K562 (cell line): ENCODE results near the gene PAQR7. TPM values are rescaled to one million over a fixed set of nuclear protein-coding genes. Genes with fewer than 3 reads are reported as not detected.

ENCODE experiments used
- ATAC-seq: fragments of 200-7000 bp; cut with Tn5 transposase; 3 replicates; pipeline ENCODE4 v1.9.1; 2020; ENCODE audit warnings: moderate library complexity
- BruUV-seq: library from RNA; stranded (reverse); fragments of 400-500 nt; replicated peaks from 2 replicates; lab custom pipeline; 2021; lab: Mats Ljungman, UMichigan
- CTCF ChIA-PET: fragments of 300-600 bp; formaldehyde crosslinking; extraction: SDS; loops from one replicate; lab custom pipeline; 2021; ENCODE audit warnings: low intra/inter-chr PET ratio; lab: Yijun Ruan, JAX
- POLR2A ChIA-PET: fragments of 300-600, 350-650 bp; sonication (Branson Sonifier 250); formaldehyde crosslinking; extraction: SDS; loops from one replicate; lab custom pipeline; 2021; ENCODE audit warnings: antibody characterized with exemption, inconsistent platforms; lab: Yijun Ruan, JAX
- DNase-seq, 4 experiments: peaks; one replicate each; pipeline versions ENCODE4 v3.0.0 to v3.0.0-alpha.2; 2011 to 2018; ENCODE audit warnings: low spot score in 3 of 4, mixed read lengths in 3 of 4; ENCODE audit errors: extremely low read depth in 1 of 4
- FAIRE-seq: peaks from 2 replicates; lab custom pipeline; 2011; peaks lifted over from hg19 to GRCh38; lab: Jason Lieb, UNC
- H2AFZ ChIP-seq: 2 replicates; pipeline ENCODE4 v1.6.0; 2011; ENCODE audit warnings: low read depth, low read length, control low read depth, inconsistent platforms
- H3K27ac ChIP-seq: fragments of 200-600 bp; 3 replicates; pipeline ENCODE4 v1.8.0; 2011; ENCODE audit warnings: low read depth, mild to moderate bottlenecking, control low read depth, inconsistent platforms, low read length, moderate library complexity, mixed read lengths; ENCODE audit errors: extremely low read depth
- H3K27me3 ChIP-seq, 2 experiments: fragments of 300-600 bp in 1 of 2; 2 replicates in 1 of 2; 3 replicates in 1 of 2; pipeline versions ENCODE4 v1.6.0 to v1.8.0; 2011; ENCODE audit warnings: inconsistent platforms in 2 of 2, low read length in 2 of 2, mild to moderate bottlenecking in 1 of 2, mixed read lengths in 1 of 2, moderate library complexity in 1 of 2; ENCODE audit not compliant: control insufficient read depth in 2 of 2, insufficient read depth in 2 of 2
- H3K36me3 ChIP-seq: fragments of 300-600 bp; 3 replicates; pipeline ENCODE4 v1.8.0; 2011; ENCODE audit warnings: mild to moderate bottlenecking, low read length, inconsistent platforms; ENCODE audit not compliant: control insufficient read depth, insufficient read depth
- H3K4me1 ChIP-seq, 2 experiments: fragments of 200-600 bp in 1 of 2; replicated peaks in 1 of 2; 2 replicates in 1 of 2; 3 replicates in 1 of 2; pipeline versions ENCODE4 v1.5.1 to v1.8.0; 2011; ENCODE audit warnings: inconsistent platforms in 2 of 2, low read length in 2 of 2, mild to moderate bottlenecking in 1 of 2, mixed read lengths in 1 of 2, moderate library complexity in 1 of 2; ENCODE audit not compliant: control insufficient read depth in 2 of 2, insufficient read depth in 2 of 2
- H3K4me2 ChIP-seq: 2 replicates; pipeline ENCODE4 v1.6.1; 2011; ENCODE audit warnings: low read length, control low read depth, inconsistent platforms, mixed read lengths; ENCODE audit not compliant: insufficient read depth
- H3K4me3 ChIP-seq: fragments of 200-600 bp; sonication (generic), shearing (Covaris generic); 2 replicates; pipeline ENCODE4 v1.5.1; 2016; ENCODE audit warnings: control low read depth, inconsistent platforms
- H3K79me2 ChIP-seq: fragments of 200-600 bp; 3 replicates; pipeline ENCODE4 v1.8.0; 2011; ENCODE audit warnings: low read length, inconsistent platforms; ENCODE audit not compliant: control insufficient read depth, insufficient read depth
- H3K9ac ChIP-seq, 2 experiments: 2 replicates each; pipeline versions ENCODE4 v1.6.0 to v1.6.1; 2011; ENCODE audit warnings: low read depth in 2 of 2, low read length in 2 of 2, control low read depth in 1 of 2, inconsistent platforms in 1 of 2, mild to moderate bottlenecking in 1 of 2, mixed read lengths in 1 of 2; ENCODE audit not compliant: insufficient read depth in 1 of 2
- H3K9me1 ChIP-seq: one replicate; pipeline ENCODE4 v1.6.0; 2011; ENCODE audit warnings: inconsistent platforms, mild to moderate bottlenecking, low read length, moderate library complexity; ENCODE audit not compliant: control insufficient read depth, insufficient read depth
- H3K9me3 ChIP-seq: replicated peaks from 2 replicates; pipeline ENCODE4 v1.5.1; 2011; ENCODE audit warnings: low read depth, low read length, inconsistent platforms; ENCODE audit not compliant: control insufficient read depth, insufficient read depth
- H4K20me1 ChIP-seq: replicated peaks from 2 replicates; pipeline ENCODE4 v1.6.1; 2011; ENCODE audit warnings: low read length, inconsistent platforms, mixed read lengths; ENCODE audit not compliant: control insufficient read depth, insufficient read depth
- ARID1B ChIP-seq: fragments of 450-650 bp; IDR thresholded peaks from 2 replicates; pipeline ENCODE4 v1.6.1; 2016; ENCODE audit warnings: antibody characterized with exemption, mild to moderate bottlenecking, inconsistent platforms
- ATF3 ChIP-seq, 2 experiments: fragments of 450-650 bp in 1 of 2; sonication (generic) in 1 of 2; formaldehyde crosslinking in 1 of 2; IDR thresholded peaks in 1 of 2; conservative IDR thresholded peaks in 1 of 2; 2 replicates each; pipeline versions ENCODE4 v1.6.1 to v1.8.1; 2016 to 2023; ENCODE audit warnings: mild to moderate bottlenecking in 2 of 2, moderate library complexity in 2 of 2, inconsistent platforms in 1 of 2, missing genetic modification reagents in 1 of 2
- BCLAF1 ChIP-seq, 2 experiments: fragments of 450-650 bp in 1 of 2; IDR thresholded peaks; 2 replicates each; pipeline ENCODE4 v1.6.1; 2011 to 2017; ENCODE audit warnings: low read depth in 2 of 2, antibody characterized with exemption in 1 of 2, borderline replicate concordance in 1 of 2, low read length in 1 of 2, mild to moderate bottlenecking in 1 of 2, mixed read lengths in 1 of 2; ENCODE audit not compliant: control insufficient read depth in 1 of 2
- E2F5 ChIP-seq: sonication (generic); formaldehyde crosslinking; IDR thresholded peaks from 2 replicates; pipeline ENCODE4 v1.8.0; 2022; ENCODE audit warnings: mild to moderate bottlenecking, missing genetic modification reagents
- FOSL1 ChIP-seq: fragments of 200-800 bp; sonication (Bioruptor generic); conservative IDR thresholded peaks from 2 replicates; pipeline ENCODE4 v1.6.1; 2016; ENCODE audit warnings: missing genetic modification characterization, missing compliant biosample characterization
- LCOR ChIP-seq: sonication (generic); formaldehyde crosslinking; IDR thresholded peaks from 2 replicates; pipeline ENCODE4 v1.8.0; 2022; ENCODE audit warnings: mild to moderate bottlenecking, missing genetic modification reagents
- MEF2A ChIP-seq: IDR thresholded peaks from 2 replicates; pipeline ENCODE4 v1.6.1; 2011; ENCODE audit warnings: low read depth, mild to moderate bottlenecking, low read length, moderate library complexity; ENCODE audit not compliant: control insufficient read depth
- SIN3B ChIP-seq: fragments of 450-650 bp; IDR thresholded peaks from 2 replicates; pipeline ENCODE4 v1.6.1; 2017; ENCODE audit warnings: low read depth, mild to moderate bottlenecking, moderate library complexity
- TCF3 ChIP-seq: sonication (generic); formaldehyde crosslinking; IDR thresholded peaks from 2 replicates; pipeline ENCODE4 v1.4.0; 2020; ENCODE audit warnings: mild to moderate bottlenecking, missing genetic modification reagents
- U2AF1 ChIP-seq: fragments of 200-400 bp; formaldehyde crosslinking; optimal IDR thresholded peaks from 2 replicates; pipeline ENCODE3; 2017; ENCODE audit warnings: mild to moderate bottlenecking, low read depth, low read length, moderate library complexity
- ZNF175 ChIP-seq: fragments of 200-800 bp; sonication (Bioruptor generic); IDR thresholded peaks from 2 replicates; pipeline ENCODE4 v1.6.1; 2016; ENCODE audit warnings: low read depth, mild to moderate bottlenecking, missing genetic modification characterization, missing compliant biosample characterization
- WGBS: fragments of 100-300 bp; shearing (Covaris generic); methylation state at CpG from one replicate; pipeline ENCODE4 v1.1.6; 2016; ENCODE audit warnings: low coverage, mixed read lengths; ENCODE audit not compliant: insufficient coverage; ENCODE audit errors: missing lambda C conversion rate; 5-methylcytosine and 5-hydroxymethylcytosine counted together
- in situ Hi-C: fragments of 300-500 bp; cut with MboI; formaldehyde crosslinking; loops from 4 replicates; pipeline ENCODE4 v1.15.0; 2018; ENCODE audit warnings: inconsistent platforms, mixed read lengths
- intact Hi-C: fragments of 100-400 bp; cut with micrococcal nuclease; formaldehyde crosslinking; loops from 2 replicates; pipeline ENCODE4 v1.14.2; 2022
- polyA plus RNA-seq, 8 experiments: library from polyadenylated mRNA; depleted of rRNA in 4 of 8; stranded (reverse) in 5 of 8; unstranded in 3 of 8; fragments of >200 nt; fragmentation: Nextera tagmentation in 2 of 8; fragmentation: Illumina TruSeq in 1 of 8; extraction: Ambion mirVana in 2 of 8; extraction: Trizol in 1 of 8; gene quantifications; 2 replicates each; pipeline versions ENCODE4 v1.2.1 to v1.2.3, GENCODE V29; 2011 to 2014; ENCODE audit warnings: inconsistent platforms in 1 of 8, missing spikeins in 1 of 8
- total RNA-seq, 7 experiments: library from RNA; depleted of rRNA in 6 of 7; stranded (reverse); fragments of >200 nt in 6 of 7; fragmentation: Illumina TruSeq in 2 of 7; extraction: Trizol in 2 of 7; gene quantifications; 2 replicates each; pipeline versions ENCODE4 v1.2.1 to v1.2.3, GENCODE V29; 2011 to 2021; ENCODE audit warnings: low replicate concordance in 1 of 7
- TF ChIP-seq, protein P1 (sequence below): fragments of 250-450 bp; sonication (Bioruptor Pico); IDR thresholded peaks from 2 replicates; pipeline ENCODE4 v1.8.0; 2022; ENCODE audit warnings: inconsistent platforms
- TF ChIP-seq, protein P2 (sequence below), 2 experiments: fragments of 250-450 bp in 1 of 2; fragments of 450-650 bp in 1 of 2; sonication (Bioruptor Pico) in 1 of 2; IDR thresholded peaks; 2 replicates each; pipeline versions ENCODE4 v1.6.1 to v1.8.0; 2016 to 2021; ENCODE audit warnings: mild to moderate bottlenecking in 2 of 2, moderate library complexity in 2 of 2, missing compliant biosample characterization in 1 of 2, missing genetic modification characterization in 1 of 2

Gene PAQR7
- total and polyA plus RNA-seq, 9 of the 15 experiments (the other 6 are each of a cell fraction or from before 2014, with no cell fraction given): 1.1 to 5.2 (median 2.6) TPM

GRCh38 chr1:25848531-25848930, 27.0 kb downstream of the PAQR7 start:
- ChIA-PET CTCF (interaction anchor here (0.6 to 0.7 kb wide), 2 partner anchors 17 to 582 kb away, joined by 3 read pairs; no protein-coding TSS in a partner anchor), POLR2A (interaction anchor here (0.8 to 10.8 kb wide), 6 partner anchors 8 to 27 kb away, joined by 3 to 108 read pairs (median 6); partner anchors contain the start of gene AUNIP)
- Histone ChIP-seq H3K4me3 (no peak overlapping the region), H3K9ac (no peak overlapping the region), H3K4me1 (peaks cover 0 to 18% of the 10 kb centered on the region in 2 experiments; a peak in 4 of 5 replicates), H3K79me2 (peaks cover 95% of the 10 kb centered on the region), H3K9me3 (no peaks in the 10 kb centered on the region), H3K9me1 (no peaks in the 10 kb centered on the region), H2AFZ (no peak overlapping the region), H3K27me3 (no peaks in the 10 kb centered on the region), H3K27ac (no peak overlapping the region), H3K36me3 (peaks cover 51% of the 10 kb centered on the region), H3K4me2 (no peak overlapping the region), H4K20me1 (peaks cover 9% of the 10 kb centered on the region; the same call in 1 of the 2 replicates)
- intact Hi-C loops: no loop called here
- 100% methylated on average over 1 of the region's 1 CpG for WGBS
- DNase-seq (no peak), FAIRE-seq (no peak), ATAC-seq (peak; percentile 31)
- BruUV-seq: no TSS peak
- in situ Hi-C loops: no loop called here
- TF ChIP-seq LCOR (CRISPR knock-in tag) (0 out of 2 replicates have a peak, but pooled peaks have one; percentile 2), BCLAF1 (IDR thresholded peaks at IDR 0.05; ENCODE audit: borderline replicate concordance in 1 of 2, control insufficient read depth in 1 of 2, low read depth in 2 of 2, low read length in 1 of 2) (no peak), TCF3 (CRISPR knock-in tag) (no peak), ZNF175 (CRISPR knock-in tag) (no peak), ATF3 (IDR thresholded peaks at IDR 0.05) (0 out of 2 replicates have a peak, but pooled peaks have one; percentile 11), ATF3 (CRISPR knock-in tag; conservative IDR thresholded peaks at IDR 0.05) (no peak), E2F5 (no peak), MEF2A (no peak), ARID1B (no peak), U2AF1 (no peak), SIN3B (no peak), FOSL1 (tag) (0 out of 2 replicates have a peak, but pooled peaks have one; percentile 28)
- TF ChIP-seq, protein P1, sequence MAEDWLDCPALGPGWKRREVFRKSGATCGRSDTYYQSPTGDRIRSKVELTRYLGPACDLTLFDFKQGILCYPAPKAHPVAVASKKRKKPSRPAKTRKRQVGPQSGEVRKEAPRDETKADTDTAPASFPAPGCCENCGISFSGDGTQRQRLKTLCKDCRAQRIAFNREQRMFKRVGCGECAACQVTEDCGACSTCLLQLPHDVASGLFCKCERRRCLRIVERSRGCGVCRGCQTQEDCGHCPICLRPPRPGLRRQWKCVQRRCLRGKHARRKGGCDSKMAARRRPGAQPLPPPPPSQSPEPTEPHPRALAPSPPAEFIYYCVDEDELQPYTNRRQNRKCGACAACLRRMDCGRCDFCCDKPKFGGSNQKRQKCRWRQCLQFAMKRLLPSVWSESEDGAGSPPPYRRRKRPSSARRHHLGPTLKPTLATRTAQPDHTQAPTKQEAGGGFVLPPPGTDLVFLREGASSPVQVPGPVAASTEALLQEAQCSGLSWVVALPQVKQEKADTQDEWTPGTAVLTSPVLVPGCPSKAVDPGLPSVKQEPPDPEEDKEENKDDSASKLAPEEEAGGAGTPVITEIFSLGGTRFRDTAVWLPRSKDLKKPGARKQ (CRISPR knock-in tag): no peak
- TF ChIP-seq, protein P2, sequence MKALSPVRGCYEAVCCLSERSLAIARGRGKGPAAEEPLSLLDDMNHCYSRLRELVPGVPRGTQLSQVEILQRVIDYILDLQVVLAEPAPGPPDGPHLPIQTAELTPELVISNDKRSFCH (CRISPR knock-in tag; IDR thresholded peaks at IDR 0.05): no peak
- TF ChIP-seq, protein P2 (tag; IDR thresholded peaks at IDR 0.05): no peak
